DND-41 (cell line): Measurements from ENCODE around the gene GRIK2.

ENCODE experiments used
- EZH2 ChIP-seq: IDR thresholded peaks from 3 replicates; pipeline ENCODE4 v1.6.1; 2012; ENCODE audit warnings: borderline replicate concordance, low read depth, mild to moderate bottlenecking, moderate library complexity, low read length, inconsistent platforms; ENCODE audit not compliant: severe bottlenecking
- TF ChIP-seq, protein P1 (sequence below): IDR thresholded peaks from 2 replicates; pipeline ENCODE4 v1.5.1; 2012; ENCODE audit warnings: borderline replicate concordance, low read length, moderate library complexity, mild to moderate bottlenecking; ENCODE audit not compliant: poor library complexity, severe bottlenecking; ENCODE audit errors: extremely low read depth

DNA sequence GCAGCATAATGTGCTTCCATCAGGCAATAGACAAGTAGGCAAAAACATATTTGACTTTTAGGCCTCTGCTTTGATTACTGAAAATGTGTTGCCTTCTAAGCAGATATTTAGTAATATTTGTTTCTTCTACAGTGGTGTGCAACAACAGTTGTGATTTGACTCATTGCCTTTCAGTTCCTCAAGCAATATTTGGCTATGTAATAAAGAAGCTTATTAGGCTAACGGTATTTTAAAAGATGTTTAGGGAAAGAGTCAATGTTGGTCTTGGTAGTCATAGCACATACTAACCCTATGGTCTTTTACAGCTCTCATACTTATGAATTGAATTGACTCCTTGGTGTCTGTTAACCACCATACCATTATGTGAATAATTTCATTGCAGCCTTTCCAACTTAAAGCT is 124.1 kb downstream of the GRIK2 start:
- TF ChIP-seq, protein P1, sequence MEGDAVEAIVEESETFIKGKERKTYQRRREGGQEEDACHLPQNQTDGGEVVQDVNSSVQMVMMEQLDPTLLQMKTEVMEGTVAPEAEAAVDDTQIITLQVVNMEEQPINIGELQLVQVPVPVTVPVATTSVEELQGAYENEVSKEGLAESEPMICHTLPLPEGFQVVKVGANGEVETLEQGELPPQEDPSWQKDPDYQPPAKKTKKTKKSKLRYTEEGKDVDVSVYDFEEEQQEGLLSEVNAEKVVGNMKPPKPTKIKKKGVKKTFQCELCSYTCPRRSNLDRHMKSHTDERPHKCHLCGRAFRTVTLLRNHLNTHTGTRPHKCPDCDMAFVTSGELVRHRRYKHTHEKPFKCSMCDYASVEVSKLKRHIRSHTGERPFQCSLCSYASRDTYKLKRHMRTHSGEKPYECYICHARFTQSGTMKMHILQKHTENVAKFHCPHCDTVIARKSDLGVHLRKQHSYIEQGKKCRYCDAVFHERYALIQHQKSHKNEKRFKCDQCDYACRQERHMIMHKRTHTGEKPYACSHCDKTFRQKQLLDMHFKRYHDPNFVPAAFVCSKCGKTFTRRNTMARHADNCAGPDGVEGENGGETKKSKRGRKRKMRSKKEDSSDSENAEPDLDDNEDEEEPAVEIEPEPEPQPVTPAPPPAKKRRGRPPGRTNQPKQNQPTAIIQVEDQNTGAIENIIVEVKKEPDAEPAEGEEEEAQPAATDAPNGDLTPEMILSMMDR = no peak
- TF ChIP-seq EZH2 = no peak
